Measurements from ENCODE around the gene GPS2.

The GPS2 gene

DNA sequence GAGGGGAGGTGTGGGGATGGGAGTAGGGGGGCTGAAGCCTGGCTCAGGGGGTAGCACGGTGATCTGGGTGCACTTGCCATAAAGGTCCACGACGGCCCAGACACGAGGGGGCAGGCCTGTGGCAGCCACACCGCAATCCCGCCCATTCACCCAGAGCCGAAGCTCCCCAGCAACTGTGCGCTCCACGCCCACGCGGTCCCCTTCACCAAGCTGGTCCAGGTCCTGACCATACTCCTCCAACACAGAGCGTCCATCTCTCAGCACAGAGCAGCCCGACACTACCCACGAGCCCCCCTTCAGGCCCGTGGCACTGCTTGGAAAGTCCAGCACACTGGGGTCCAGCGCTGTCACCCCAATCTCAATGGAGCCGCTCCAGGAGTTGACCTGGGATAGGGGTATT is 12.3 kb upstream of the GPS2 start:
- Histone ChIP-seq H3K4me1 (ENCODE audit: control insufficient read depth, insufficient read depth, low read length, poor library complexity, severe bottlenecking) (no peaks in the 10 kb centered on the region), H3K36me3 (ENCODE audit: control insufficient read depth, insufficient read depth, low read length) (peaks cover 43% of the 10 kb centered on the region), H3K27ac (ENCODE audit: low read depth, low read length, severe bottlenecking) (no peak overlapping the region), H3K9me3 (ENCODE audit: control insufficient read depth, low read length) (no peaks in the 10 kb centered on the region), H3K4me3 (ENCODE audit: extremely low read depth, insufficient read depth, low read length, poor library complexity, severe bottlenecking) (no peak overlapping the region)
- 95 to 98% methylated on average over 11 to 16 of the region's 17 CpGs for WGBS, 2 experiments (ENCODE audit: insufficient coverage in 2 of 2)

DNA sequence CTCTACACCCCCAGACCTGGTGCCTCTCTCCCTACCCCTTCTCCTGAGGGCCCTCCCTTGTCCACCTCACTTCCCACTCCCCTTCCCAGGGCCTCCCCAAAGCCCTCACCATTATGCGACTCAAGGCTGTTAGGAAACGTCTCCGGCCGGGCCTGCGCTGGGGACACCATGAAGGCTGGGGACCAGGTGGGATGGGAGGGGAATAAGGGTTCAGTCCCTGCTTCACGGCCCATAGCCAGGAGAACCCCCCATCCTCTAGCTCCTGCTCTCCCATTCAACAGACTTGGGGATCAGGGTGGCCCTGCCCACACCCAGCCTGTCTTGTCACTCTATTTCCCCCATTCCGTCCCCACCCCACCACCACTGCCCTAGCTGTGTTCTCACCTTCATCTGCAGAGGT is 11.9 kb upstream of the GPS2 start:
- H3K36me3 ChIP-seq (ENCODE audit: control insufficient read depth, insufficient read depth, low read length) = peaks cover 47% of the 10 kb centered on the region
- H3K4me3 ChIP-seq (ENCODE audit: extremely low read depth, insufficient read depth, low read length, poor library complexity, severe bottlenecking) = no peak overlapping the region
- H3K9me3 ChIP-seq (ENCODE audit: control insufficient read depth, low read length) = no peaks in the 10 kb centered on the region
- no peak overlapping the region for H3K27ac ChIP-seq (ENCODE audit: low read depth, low read length, severe bottlenecking)
- H3K4me1 ChIP-seq (ENCODE audit: control insufficient read depth, insufficient read depth, low read length, poor library complexity, severe bottlenecking) = no peaks in the 10 kb centered on the region
- 83% methylated on average over 1 of the region's 7 CpGs; no CpG with 5 or more reads in 1 of the 2 experiments for WGBS, 2 experiments (ENCODE audit: insufficient coverage in 2 of 2)

DNA sequence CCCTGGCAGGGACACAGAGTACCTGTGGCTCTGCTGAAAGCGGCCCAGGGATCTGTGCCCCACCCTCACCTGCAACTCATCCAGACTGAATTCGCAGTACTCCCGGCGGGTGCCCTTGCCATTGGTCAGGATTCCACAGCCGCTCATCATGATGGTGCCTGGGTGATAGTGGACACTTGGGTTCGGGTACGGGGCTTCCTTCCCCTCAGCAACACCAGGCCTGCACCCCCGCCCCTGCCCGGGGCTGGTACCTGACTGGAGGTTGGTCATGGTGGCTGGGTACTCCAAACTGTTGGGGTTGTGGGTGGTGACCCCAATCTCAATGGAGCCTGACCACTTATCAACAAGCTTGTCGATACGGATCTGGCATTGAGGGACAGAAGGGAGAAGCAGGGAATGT is 11.0 kb upstream of the GPS2 start:
- Histone ChIP-seq H3K4me1 (ENCODE audit: control insufficient read depth, insufficient read depth, low read length, poor library complexity, severe bottlenecking) (no peaks in the 10 kb centered on the region), H3K36me3 (ENCODE audit: control insufficient read depth, insufficient read depth, low read length) (peaks cover 55% of the 10 kb centered on the region), H3K27ac (ENCODE audit: low read depth, low read length, severe bottlenecking) (no peak overlapping the region), H3K4me3 (ENCODE audit: extremely low read depth, insufficient read depth, low read length, poor library complexity, severe bottlenecking) (no peak overlapping the region), H3K9me3 (ENCODE audit: control insufficient read depth, low read length) (no peaks in the 10 kb centered on the region)
- WGBS, 2 experiments (ENCODE audit: insufficient coverage in 2 of 2) = 83 to 97% methylated on average over 5 to 6 of the region's 11 CpGs

DNA sequence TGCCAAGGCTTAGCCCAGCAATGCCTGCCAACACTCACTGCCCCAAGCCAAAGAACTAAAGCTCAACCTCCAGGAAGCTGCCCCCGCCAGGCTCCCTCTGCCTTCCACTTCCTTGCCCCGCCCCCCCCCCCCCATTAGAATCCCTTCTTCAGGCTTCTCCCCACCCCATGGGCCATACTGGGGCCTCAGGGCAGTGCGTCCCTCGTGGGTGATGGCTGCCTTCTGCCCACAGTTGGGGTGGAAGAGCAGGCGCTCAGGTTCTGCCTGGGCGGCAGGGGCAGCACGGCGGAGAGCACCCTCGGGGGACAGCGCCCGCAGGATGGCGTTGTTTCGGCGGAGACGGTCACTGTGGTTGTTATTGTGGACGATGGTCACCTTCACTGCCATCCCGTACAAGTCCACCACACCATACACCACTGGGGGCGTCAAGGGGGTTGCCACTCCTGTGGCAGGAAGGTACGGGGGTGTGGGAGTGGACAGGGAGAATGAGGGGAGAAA is 9.9 kb upstream of the GPS2 start:
- no peaks in the 10 kb centered on the region for H3K9me3 ChIP-seq (ENCODE audit: control insufficient read depth, low read length)
- H3K4me1 ChIP-seq (ENCODE audit: control insufficient read depth, insufficient read depth, low read length, poor library complexity, severe bottlenecking) = no peaks in the 10 kb centered on the region
- H3K27ac ChIP-seq (ENCODE audit: low read depth, low read length, severe bottlenecking) = no peak overlapping the region
- H3K4me3 ChIP-seq (ENCODE audit: extremely low read depth, insufficient read depth, low read length, poor library complexity, severe bottlenecking) = no peak overlapping the region
- peaks cover 66% of the 10 kb centered on the region for H3K36me3 ChIP-seq (ENCODE audit: control insufficient read depth, insufficient read depth, low read length)
- WGBS, 2 experiments (ENCODE audit: insufficient coverage in 2 of 2) = 97 to 100% methylated on average over 7 to 8 of the region's 19 CpGs

DNA sequence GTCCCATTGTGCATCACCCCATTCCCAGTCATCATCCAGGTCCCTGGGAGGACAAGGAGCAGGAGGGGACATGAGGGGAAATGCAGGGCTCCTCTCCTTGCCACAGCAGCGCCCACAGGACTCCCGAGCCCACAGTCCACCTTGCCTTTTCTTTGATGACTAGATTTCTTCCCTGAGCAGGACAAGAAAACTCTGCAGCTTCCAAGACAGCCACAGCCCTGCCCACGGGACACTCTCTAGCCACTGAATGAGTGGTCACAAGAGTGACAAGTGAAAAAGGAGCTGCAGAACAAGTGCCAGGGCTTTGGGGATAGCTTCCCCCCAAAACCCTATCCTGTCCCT is 9.2 kb upstream of the GPS2 start:
- H3K9me3 ChIP-seq (ENCODE audit: control insufficient read depth, low read length) = no peaks in the 10 kb centered on the region
- H3K4me3 ChIP-seq (ENCODE audit: extremely low read depth, insufficient read depth, low read length, poor library complexity, severe bottlenecking) = no peak overlapping the region
- WGBS, 2 experiments (ENCODE audit: insufficient coverage in 2 of 2) = 78 to 95% methylated on average over 3 of the region's 3 CpGs
- no peaks in the 10 kb centered on the region for H3K4me1 ChIP-seq (ENCODE audit: control insufficient read depth, insufficient read depth, low read length, poor library complexity, severe bottlenecking)
- peaks cover 68% of the 10 kb centered on the region for H3K36me3 ChIP-seq (ENCODE audit: control insufficient read depth, insufficient read depth, low read length)
- no peak overlapping the region for H3K27ac ChIP-seq (ENCODE audit: low read depth, low read length, severe bottlenecking)

DNA sequence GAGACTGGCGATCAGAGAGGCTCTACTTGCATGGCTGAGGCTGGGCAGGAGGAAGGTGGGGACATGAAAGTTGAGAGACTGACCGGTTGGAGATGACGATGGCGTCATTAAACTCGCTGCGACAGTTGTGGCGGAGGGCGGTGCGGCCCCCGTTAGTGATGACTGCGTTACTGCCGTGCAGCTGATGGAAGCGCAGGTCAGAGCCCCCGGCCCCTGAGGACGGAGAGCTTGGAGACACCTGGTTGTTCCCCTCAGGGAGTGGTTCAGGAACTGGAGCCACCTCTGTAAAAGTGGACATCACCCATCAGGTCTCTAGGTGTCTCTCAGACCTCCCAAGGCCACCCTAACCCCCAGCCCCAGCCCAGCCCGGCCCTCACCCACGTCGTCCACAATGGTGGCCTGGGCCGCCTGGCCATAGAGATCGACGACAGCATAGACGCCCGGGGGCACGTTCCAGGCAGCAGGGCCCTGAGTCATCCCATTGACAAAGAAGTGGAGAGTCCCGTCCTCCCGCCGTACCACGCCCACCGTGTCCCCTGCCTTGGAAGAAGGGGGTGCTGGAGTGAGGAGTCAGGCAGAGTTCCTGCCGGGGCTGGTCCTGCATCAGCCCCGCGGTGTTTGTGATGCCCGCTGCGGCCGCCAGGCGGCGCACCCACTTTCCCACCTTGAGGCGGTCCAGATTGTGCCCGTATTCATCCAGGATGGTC is 8.7 kb upstream of the GPS2 start:
- Histone ChIP-seq H3K9me3 (ENCODE audit: control insufficient read depth, low read length) (no peaks in the 10 kb centered on the region), H3K4me3 (ENCODE audit: extremely low read depth, insufficient read depth, low read length, poor library complexity, severe bottlenecking) (no peak overlapping the region), H3K4me1 (ENCODE audit: control insufficient read depth, insufficient read depth, low read length, poor library complexity, severe bottlenecking) (no peaks in the 10 kb centered on the region), H3K36me3 (ENCODE audit: control insufficient read depth, insufficient read depth, low read length) (peaks cover 72% of the 10 kb centered on the region), H3K27ac (ENCODE audit: low read depth, low read length, severe bottlenecking) (no peak overlapping the region)
- WGBS, 2 experiments (ENCODE audit: insufficient coverage in 2 of 2) = 70 to 72% methylated on average over 38 to 39 of the region's 39 CpGs

DNA sequence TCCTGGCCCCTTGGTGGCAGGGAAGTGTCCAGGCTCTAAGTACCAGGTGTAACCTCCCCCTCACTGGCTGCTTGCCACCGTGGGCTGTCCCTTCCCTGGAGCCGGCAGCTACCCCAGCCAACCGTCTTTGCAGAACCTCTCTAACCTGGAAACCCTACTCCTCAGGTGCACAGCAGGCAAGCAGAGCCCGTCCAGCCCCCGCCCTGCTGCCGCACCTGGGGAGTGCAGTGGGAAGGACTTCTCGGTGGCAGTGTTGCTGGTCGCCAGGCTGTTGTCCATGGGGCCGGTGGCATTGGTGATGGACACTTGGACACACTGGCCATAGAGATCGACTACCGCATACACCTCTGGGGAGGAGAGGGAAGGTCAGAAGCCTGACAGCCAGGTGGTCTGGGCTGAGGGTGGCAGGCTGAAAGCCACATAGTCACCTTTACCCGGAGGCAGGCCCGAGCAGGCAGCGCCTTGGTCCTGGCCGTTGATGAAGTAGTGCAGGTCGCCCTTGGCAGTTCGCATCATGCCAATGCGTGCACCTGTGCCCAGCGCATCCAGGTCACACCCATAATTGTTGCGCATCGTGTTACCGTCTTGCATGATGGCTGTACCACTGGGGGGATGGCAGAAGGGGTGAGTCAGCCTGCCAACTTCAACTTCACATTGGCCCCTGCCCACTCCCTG is 7.5 kb upstream of the GPS2 start:
- Histone ChIP-seq H3K9me3 (ENCODE audit: control insufficient read depth, low read length) (no peaks in the 10 kb centered on the region), H3K4me3 (ENCODE audit: extremely low read depth, insufficient read depth, low read length, poor library complexity, severe bottlenecking) (no peak overlapping the region), H3K27ac (ENCODE audit: low read depth, low read length, severe bottlenecking) (no peak overlapping the region), H3K36me3 (ENCODE audit: control insufficient read depth, insufficient read depth, low read length) (peaks cover 84% of the 10 kb centered on the region), H3K4me1 (ENCODE audit: control insufficient read depth, insufficient read depth, low read length, poor library complexity, severe bottlenecking) (no peaks in the 10 kb centered on the region)
- 95 to 97% methylated on average over 15 to 22 of the region's 22 CpGs for WGBS, 2 experiments (ENCODE audit: insufficient coverage in 2 of 2)

DNA sequence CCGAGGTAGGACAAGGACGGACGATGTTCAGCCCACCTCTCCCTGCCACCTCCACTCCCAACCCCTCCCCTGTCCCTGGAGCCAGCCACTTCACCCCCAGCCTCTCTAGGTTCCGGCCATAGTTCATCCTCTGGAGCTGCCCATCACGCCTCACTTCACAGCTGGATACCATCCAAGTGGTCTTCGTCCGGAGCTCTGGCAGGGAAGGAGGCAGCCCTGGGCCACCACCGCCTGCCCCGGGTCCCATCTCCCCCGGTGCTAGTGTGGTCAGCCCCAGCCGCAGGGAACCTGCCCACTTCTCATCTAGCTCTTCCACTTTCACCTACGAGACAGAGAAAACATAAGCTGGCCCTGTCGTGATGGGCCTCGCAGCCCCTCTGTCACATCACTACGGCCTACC is 6.3 kb upstream of the GPS2 start:
- 94 to 99% methylated on average over 14 to 15 of the region's 15 CpGs for WGBS, 2 experiments (ENCODE audit: insufficient coverage in 2 of 2)
- H3K27ac ChIP-seq (ENCODE audit: low read depth, low read length, severe bottlenecking) = no peak overlapping the region
- no peaks in the 10 kb centered on the region for H3K9me3 ChIP-seq (ENCODE audit: control insufficient read depth, low read length)
- no peaks in the 10 kb centered on the region for H3K4me1 ChIP-seq (ENCODE audit: control insufficient read depth, insufficient read depth, low read length, poor library complexity, severe bottlenecking)
- no peak overlapping the region for H3K4me3 ChIP-seq (ENCODE audit: extremely low read depth, insufficient read depth, low read length, poor library complexity, severe bottlenecking)
- H3K36me3 ChIP-seq (ENCODE audit: control insufficient read depth, insufficient read depth, low read length) = peaks cover 84% of the 10 kb centered on the region

DNA sequence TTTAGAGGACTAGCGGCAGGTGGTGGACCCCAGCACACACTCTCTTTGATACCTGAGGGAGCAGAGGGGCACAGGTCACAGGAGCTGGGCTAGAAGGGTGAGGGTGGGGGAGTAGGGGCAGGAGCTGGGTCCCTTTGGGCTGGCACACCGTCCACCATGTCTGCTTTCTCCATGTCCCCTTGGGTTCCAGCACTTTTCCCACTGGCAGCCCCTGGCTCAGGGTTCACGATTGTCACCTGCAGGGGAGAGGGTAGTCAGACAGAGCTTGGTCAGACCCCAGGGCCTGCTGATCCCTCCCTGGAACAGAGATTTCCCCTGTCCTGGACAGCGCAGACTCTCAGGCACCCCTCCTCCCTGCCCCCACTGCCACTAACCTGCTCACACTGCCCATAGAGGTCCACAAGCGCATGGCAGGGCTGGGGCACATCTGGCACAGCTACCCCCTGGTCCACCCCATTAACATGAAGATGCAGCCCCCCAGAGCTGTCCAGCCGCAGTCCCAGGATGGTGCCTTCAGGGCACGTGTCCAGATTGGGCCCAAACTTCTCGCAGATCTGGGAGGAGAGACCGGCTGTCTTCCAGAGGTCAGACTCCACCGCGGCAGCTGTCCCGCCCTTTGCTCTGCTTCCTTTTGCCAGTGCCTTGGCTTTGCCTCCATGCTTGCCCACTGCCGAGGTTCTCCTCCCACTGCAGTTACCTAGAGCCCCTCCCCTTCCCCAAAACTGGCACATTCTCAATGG is 3.1 kb upstream of the GPS2 start:
- H3K27ac ChIP-seq (ENCODE audit: low read depth, low read length, severe bottlenecking) = no peak overlapping the region
- 97% methylated on average over 10 of the region's 13 CpGs for WGBS, 2 experiments (ENCODE audit: insufficient coverage in 2 of 2)
- H3K4me1 ChIP-seq (ENCODE audit: control insufficient read depth, insufficient read depth, low read length, poor library complexity, severe bottlenecking) = peaks cover 19% of the 10 kb centered on the region
- no peak overlapping the region for H3K4me3 ChIP-seq (ENCODE audit: extremely low read depth, insufficient read depth, low read length, poor library complexity, severe bottlenecking)
- no peaks in the 10 kb centered on the region for H3K9me3 ChIP-seq (ENCODE audit: control insufficient read depth, low read length)
- H3K36me3 ChIP-seq (ENCODE audit: control insufficient read depth, insufficient read depth, low read length) = peaks cover 74% of the 10 kb centered on the region

DNA sequence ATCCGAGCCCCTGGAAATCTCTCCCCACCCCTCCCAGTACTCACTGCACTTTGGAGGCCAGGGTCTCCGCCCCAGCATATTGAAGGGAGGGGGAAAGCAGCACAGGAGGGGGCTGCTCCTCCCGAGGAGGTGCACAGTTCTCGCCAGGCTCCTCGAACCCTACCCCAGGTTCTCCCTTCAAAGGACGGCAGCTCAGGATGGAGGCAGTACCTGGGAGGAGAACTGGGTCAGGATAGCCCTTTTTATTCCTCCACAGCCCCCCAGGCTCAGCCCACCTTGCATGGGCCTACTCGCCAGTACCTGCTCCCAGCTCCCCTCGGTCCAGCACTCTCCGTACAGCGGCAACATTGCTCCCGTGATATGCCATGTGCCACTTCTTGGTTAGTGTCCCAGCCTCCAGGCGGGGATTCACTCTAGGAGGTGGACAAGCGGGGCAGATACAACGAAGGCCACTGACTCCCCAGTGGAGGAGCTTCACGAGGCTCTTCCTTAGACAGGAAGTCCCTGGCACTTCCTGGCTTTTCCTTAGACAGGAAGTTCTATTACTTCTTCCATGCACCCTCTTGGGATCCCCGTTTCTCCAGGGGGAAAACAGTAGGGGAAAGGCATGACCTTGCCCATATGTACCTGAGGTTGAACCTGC is 2.1 kb upstream of the GPS2 start:
- WGBS, 2 experiments (ENCODE audit: insufficient coverage in 2 of 2) = 95 to 96% methylated on average over 12 to 13 of the region's 16 CpGs
- H3K9me3 ChIP-seq (ENCODE audit: control insufficient read depth, low read length) = no peaks in the 10 kb centered on the region
- no peak overlapping the region for H3K27ac ChIP-seq (ENCODE audit: low read depth, low read length, severe bottlenecking)
- H3K4me1 ChIP-seq (ENCODE audit: control insufficient read depth, insufficient read depth, low read length, poor library complexity, severe bottlenecking) = peaks cover 24% of the 10 kb centered on the region
- H3K36me3 ChIP-seq (ENCODE audit: control insufficient read depth, insufficient read depth, low read length) = peaks cover 74% of the 10 kb centered on the region
- H3K4me3 ChIP-seq (ENCODE audit: extremely low read depth, insufficient read depth, low read length, poor library complexity, severe bottlenecking) = no peak overlapping the region
